Measurements from ENCODE around the gene HINT1.

Gene HINT1

DNA sequence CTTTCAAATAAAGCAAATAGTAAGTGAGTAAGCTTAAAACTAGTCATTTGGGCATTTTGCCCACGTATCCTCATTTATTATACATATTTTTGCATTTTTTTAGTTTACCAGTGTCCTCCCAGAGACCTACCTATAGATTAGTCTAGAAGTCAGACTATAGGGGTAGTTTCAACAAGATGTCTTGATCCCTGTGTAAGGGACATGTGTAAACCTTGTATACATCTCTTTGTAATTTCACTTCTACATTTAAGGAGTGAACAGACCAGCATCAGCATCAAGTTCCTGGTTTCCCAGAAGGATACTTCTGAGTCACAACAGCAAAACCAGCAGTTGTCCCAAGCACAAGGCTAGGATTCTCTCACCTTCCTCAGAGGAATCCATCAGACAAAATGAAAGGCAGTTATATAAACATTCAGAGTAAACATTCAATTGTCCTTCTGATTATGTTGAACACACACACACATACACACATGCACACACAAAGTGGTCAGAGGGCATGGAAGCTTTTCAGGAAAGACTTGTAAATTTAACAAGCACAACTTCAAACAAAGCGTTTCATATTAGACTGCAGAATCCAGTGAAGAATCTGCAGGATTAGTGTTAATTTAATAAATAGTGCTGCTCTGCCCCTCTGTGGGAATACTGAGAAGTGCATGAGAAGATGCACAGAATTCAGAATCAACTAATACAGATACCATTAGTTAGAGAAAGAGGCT, 55.4 kb downstream of the HINT1 start:
- ATAC-seq (peak; percentile 49), DNase-seq (peak; percentile 13)
